Epithelial cell of esophagus (primary cell): ENCODE data around the gene ENOX1.

Source experiments
- DNase-seq: peaks from one replicate; pipeline ENCODE4 v3.0.0; 2010; ENCODE audit warnings: low read depth
- H3K4me3 ChIP-seq: 2 replicates; pipeline ENCODE4 v1.5.1; 2011; ENCODE audit warnings: mild to moderate bottlenecking, low read length, control low read depth
- TF ChIP-seq, protein P1 (sequence below): IDR thresholded peaks from 2 replicates; pipeline ENCODE4 v1.5.1; 2011; ENCODE audit warnings: low read depth, mild to moderate bottlenecking, low read length, control low read depth, inconsistent platforms; ENCODE audit not compliant: insufficient read depth; ENCODE audit errors: missing control alignments

ENOX1 gene

DNA sequence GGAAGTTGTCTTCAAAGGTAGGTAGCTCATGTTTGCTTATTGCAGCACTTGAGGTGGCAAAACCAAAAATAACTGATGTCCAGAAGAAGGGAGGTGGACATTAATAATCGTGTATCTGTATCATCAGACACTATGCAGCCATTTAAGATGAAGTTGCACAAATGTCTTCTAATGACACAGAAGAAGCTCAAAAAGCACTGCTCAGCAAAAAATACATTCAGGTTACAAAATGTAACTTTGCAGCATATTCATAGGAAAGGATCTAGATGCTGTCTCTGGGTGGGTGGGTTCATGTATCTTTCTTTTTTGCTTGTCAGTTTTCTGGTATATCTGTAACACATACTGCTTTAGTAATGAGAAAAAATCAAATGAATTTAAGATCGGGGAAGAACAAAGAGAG is 515.6 kb downstream of the ENOX1 start:
- TF ChIP-seq, protein P1, sequence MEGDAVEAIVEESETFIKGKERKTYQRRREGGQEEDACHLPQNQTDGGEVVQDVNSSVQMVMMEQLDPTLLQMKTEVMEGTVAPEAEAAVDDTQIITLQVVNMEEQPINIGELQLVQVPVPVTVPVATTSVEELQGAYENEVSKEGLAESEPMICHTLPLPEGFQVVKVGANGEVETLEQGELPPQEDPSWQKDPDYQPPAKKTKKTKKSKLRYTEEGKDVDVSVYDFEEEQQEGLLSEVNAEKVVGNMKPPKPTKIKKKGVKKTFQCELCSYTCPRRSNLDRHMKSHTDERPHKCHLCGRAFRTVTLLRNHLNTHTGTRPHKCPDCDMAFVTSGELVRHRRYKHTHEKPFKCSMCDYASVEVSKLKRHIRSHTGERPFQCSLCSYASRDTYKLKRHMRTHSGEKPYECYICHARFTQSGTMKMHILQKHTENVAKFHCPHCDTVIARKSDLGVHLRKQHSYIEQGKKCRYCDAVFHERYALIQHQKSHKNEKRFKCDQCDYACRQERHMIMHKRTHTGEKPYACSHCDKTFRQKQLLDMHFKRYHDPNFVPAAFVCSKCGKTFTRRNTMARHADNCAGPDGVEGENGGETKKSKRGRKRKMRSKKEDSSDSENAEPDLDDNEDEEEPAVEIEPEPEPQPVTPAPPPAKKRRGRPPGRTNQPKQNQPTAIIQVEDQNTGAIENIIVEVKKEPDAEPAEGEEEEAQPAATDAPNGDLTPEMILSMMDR = no peak

DNA sequence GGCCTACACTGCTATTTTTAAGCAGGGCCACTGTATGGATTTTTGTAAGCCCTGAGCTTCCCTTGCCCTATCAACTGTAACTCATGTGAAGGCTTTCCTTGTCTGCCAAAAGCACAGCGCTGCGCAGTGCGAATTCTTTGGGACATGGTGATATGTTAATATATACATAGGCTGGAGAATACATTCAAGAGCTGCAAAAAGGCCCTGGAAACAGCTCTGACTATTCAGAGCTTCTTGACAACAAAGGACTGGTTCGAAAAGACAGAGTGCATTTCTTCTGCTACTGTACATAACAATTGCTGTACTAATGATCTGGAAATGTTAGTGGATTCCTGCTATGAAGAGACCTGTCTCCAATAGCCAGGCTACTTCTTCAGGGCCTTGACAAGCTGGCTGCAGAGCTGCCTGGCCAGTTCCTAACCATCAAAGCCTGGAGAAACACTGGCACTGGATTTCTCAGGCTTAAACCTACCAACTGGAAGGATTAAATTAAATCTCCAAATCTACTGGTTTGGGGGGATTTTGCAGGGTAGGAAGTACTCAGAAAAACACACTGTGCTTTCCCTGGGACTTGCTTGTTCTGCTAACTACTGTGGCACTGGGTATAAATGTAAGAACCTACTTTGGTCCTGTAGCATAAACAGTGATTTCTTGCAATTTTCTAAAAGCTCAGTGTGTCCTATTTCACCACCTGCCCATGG is 516.5 kb downstream of the ENOX1 start:
- no peak overlapping the region for H3K4me3 ChIP-seq
- TF ChIP-seq, protein P1 = no peak
- no peak for DNase-seq

More for the DNA sequence above, 515.6 kb downstream of the ENOX1 start:
- DNase-seq = no peak
- H3K4me3 ChIP-seq = no peak overlapping the region

DNA sequence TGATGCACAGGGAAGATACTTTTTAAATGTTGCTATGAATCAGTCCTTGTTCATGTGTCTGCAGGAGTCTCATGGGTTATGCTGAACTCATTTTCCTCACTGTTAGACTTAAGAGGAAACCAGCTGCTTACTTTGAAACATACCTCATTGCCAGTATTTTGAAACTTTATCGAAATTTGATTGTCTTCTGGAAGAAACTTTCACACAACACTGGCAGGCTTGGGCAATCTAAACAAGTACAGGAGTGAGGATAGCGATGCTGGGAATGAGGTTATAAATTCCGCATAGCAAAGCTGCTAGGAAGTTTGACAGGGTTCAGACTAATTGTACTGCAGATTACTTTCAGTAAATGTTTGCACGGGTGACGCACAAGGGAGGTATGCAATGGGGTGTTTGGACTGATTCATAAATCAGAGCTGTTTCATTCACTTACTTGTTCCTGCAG is 517.7 kb downstream of the ENOX1 start:
- no peak overlapping the region for H3K4me3 ChIP-seq
- DNase-seq = peak; percentile 96
- TF ChIP-seq, protein P1 = no peak

DNA sequence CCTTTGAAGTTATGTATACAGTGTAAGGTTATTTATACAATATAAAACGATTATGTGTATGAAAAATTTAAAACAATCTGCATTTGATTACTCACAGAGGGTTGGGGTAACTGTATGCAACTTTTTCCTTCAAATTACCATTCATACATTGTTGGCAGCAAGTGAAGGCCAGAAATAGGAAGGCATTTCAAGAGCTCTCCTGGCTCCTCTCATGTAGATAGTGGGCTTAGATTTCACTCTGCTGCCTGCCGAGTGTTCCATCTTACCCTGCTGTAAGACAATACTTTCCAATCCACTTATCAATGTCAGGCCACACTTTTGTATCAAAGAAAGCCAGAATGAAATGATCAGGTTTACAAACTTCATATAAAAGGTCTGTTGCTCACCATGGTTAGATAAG is 518.1 kb downstream of the ENOX1 start:
- TF ChIP-seq, protein P1 = no peak
- DNase-seq = no peak
- no peak overlapping the region for H3K4me3 ChIP-seq

DNA sequence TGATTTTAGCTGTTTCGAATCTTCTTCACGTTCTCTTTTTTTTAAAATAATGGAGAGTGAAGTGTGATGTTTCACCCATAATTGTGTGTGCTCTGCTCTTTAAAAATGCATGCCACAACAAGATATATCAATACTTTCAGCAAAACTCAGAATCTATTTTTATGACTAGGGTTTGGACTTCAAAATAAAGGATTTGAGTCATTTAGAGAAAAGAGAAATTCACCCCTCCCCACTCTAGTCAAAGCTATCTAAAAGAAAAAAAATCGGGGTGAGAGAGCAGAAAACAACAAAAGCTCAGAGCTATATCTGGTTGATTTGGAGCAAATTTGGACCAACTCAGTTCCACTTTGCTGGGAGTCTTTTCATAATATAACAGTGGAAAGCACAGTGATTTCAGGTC is 518.9 kb downstream of the ENOX1 start:
- no peak for DNase-seq
- TF ChIP-seq, protein P1 = no peak
- no peak overlapping the region for H3K4me3 ChIP-seq

DNA sequence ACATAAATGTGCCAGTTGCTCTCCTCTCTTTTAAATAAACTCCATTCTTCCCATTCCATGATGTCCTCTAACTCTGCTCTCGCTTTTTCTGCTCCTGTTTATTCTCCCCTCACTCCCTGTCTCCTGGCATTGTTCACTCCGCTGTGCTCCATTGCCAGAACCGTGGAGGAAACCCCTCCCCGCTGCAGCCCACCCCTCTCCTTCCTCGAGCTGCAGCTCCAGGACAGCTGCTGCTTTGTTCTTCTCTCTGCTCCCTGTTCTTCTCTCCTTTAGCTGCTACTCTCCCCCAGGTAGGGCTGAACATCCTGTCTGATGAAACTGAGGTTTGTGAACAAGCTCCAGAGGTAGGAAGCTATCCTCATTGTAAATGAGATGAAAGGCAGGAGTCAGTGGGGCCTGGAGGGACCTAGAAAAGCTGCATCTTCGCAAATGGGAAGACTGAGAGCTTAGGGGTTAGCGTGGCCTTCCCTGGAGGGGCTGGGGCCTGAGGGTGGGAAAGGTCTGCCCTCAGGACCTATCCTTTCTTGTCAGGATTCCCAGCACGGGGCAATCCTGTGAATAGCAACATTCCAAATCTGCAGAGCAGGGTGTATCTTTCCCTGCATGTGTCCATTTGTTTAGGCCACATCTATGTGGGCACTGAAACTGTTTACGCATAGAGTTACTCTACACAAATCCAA is 519.7 kb downstream of the ENOX1 start:
- TF ChIP-seq, protein P1 = no peak
- no peak overlapping the region for H3K4me3 ChIP-seq
- no peak for DNase-seq
